Measurements from ENCODE around the gene EFS.

DNA sequence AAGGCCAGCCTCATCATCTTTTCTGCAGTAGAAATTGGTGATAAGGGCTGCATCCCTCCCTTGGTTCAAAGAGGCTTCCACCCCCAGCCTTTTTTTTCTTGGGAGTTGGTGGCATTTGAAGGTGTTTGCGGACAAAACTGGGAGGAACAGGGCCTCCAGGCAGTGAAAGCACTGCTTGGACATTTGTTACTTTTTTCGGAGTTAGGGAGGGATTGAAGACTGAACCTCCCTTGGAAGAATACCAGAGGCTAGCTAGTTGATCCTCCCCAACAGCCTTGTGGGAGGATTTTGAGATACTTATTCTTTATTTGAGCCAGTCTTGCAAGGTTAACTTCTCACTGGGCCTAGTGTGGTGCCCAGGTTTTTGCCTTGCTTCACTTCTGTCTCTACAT, 40.5 kb downstream of the EFS start:
- TF ChIP-seq CTCF (IDR thresholded peaks at IDR 0.05; ENCODE audit: low read length) (no peak), EZH2 (optimal IDR thresholded peaks at IDR 0.05; ENCODE audit: low read depth, low read length) (no peak), EZH2phosphoT487 (IDR thresholded peaks at IDR 0.05; ENCODE audit: low read length) (no peak)

Data from MM.1S (cell line).